ENCODE measurements around the gene DHX36.

DNA sequence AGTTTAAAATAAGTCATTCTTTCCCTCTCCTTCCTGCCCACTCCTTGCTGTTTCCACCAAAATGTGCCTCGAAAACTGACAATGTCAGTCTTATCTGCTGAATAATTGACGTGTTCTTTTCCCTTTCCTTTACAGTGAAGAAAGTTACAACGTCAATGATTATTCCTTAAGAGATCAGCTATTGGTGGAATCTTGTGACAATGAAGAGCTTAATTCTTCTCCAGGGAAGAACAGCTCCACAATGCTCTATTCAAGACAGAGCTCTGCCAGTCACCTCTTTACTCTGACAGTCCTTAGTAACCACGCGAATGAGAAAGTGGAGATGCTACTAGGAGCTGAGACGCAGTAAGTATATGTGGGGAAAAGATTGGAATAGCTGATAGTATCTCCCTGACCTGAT is 84.1 kb downstream of the DHX36 start:
- TF ChIP-seq, protein P1, sequence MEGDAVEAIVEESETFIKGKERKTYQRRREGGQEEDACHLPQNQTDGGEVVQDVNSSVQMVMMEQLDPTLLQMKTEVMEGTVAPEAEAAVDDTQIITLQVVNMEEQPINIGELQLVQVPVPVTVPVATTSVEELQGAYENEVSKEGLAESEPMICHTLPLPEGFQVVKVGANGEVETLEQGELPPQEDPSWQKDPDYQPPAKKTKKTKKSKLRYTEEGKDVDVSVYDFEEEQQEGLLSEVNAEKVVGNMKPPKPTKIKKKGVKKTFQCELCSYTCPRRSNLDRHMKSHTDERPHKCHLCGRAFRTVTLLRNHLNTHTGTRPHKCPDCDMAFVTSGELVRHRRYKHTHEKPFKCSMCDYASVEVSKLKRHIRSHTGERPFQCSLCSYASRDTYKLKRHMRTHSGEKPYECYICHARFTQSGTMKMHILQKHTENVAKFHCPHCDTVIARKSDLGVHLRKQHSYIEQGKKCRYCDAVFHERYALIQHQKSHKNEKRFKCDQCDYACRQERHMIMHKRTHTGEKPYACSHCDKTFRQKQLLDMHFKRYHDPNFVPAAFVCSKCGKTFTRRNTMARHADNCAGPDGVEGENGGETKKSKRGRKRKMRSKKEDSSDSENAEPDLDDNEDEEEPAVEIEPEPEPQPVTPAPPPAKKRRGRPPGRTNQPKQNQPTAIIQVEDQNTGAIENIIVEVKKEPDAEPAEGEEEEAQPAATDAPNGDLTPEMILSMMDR (conservative IDR thresholded peaks at IDR 0.05; ENCODE audit: low read depth, low read length), result no peak
- TF ChIP-seq EZH2 (IDR thresholded peaks at IDR 0.05; ENCODE audit: low read length, unreplicated experiment) (no peak), EZH2phosphoT487 (IDR thresholded peaks at IDR 0.05; ENCODE audit: borderline replicate concordance, low read length) (no peak)
